ENCODE data around the gene SMARCA1.
"Not testable (repeated sequence)": the region's sequence is repeated elsewhere in the genome, so short reads cannot be mapped to it uniquely, and the experiment has no call there.

The SMARCA1 gene, protein sequence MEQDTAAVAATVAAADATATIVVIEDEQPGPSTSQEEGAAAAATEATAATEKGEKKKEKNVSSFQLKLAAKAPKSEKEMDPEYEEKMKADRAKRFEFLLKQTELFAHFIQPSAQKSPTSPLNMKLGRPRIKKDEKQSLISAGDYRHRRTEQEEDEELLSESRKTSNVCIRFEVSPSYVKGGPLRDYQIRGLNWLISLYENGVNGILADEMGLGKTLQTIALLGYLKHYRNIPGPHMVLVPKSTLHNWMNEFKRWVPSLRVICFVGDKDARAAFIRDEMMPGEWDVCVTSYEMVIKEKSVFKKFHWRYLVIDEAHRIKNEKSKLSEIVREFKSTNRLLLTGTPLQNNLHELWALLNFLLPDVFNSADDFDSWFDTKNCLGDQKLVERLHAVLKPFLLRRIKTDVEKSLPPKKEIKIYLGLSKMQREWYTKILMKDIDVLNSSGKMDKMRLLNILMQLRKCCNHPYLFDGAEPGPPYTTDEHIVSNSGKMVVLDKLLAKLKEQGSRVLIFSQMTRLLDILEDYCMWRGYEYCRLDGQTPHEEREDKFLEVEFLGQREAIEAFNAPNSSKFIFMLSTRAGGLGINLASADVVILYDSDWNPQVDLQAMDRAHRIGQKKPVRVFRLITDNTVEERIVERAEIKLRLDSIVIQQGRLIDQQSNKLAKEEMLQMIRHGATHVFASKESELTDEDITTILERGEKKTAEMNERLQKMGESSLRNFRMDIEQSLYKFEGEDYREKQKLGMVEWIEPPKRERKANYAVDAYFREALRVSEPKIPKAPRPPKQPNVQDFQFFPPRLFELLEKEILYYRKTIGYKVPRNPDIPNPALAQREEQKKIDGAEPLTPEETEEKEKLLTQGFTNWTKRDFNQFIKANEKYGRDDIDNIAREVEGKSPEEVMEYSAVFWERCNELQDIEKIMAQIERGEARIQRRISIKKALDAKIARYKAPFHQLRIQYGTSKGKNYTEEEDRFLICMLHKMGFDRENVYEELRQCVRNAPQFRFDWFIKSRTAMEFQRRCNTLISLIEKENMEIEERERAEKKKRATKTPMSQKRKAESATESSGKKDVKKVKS

DNA sequence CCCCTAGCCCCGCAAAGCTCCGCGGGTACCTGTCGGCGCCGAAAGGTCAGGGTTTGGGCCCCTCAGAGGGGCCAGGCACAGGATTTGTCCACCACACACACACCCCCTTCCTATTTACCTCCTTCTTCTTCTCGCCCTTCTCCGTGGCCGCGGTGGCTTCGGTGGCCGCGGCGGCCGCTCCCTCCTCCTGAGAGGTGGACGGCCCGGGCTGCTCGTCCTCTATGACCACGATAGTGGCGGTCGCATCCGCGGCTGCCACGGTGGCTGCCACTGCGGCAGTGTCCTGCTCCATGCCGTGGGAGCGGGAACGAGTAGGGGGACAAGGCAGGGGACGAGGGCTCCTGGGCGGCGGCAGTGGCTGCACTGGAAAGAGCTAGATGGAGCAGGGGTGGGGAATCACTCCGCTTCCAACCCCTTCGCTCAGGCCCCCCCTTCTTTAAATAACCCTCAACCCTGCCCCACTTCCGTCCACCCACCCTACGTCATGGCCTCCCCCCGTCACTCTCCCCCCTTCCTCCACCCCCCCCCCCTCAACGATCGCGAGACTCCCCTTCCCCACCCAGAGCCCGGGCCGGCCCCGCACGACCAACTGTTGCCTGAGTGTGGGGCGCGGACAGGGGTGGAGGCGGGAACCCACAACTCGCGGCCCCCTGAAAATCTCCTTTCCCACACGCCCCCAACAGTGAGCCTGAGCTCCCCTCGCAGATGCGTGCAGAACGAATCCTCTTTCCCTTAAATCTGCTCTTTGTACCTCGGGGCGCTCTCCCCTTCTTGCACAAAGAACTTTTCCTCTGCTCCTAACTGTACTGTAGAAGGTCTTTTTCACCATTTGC, at the start of gene SMARCA1:
Gene SMARCA1 (minus strand): TSS at position 412 of the 833 bp plus-strand sequence. CDS start 120 bp downstream, at position 292.
- TF ChIP-seq, protein P1, sequence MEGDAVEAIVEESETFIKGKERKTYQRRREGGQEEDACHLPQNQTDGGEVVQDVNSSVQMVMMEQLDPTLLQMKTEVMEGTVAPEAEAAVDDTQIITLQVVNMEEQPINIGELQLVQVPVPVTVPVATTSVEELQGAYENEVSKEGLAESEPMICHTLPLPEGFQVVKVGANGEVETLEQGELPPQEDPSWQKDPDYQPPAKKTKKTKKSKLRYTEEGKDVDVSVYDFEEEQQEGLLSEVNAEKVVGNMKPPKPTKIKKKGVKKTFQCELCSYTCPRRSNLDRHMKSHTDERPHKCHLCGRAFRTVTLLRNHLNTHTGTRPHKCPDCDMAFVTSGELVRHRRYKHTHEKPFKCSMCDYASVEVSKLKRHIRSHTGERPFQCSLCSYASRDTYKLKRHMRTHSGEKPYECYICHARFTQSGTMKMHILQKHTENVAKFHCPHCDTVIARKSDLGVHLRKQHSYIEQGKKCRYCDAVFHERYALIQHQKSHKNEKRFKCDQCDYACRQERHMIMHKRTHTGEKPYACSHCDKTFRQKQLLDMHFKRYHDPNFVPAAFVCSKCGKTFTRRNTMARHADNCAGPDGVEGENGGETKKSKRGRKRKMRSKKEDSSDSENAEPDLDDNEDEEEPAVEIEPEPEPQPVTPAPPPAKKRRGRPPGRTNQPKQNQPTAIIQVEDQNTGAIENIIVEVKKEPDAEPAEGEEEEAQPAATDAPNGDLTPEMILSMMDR (IDR thresholded peaks at IDR 0.05; ENCODE audit: low read depth, low read length, missing control alignments): no peak
- DNase-seq (ENCODE audit: low read depth): no peak
- no peak within 1 kb of the TSS for H3K4me3 ChIP-seq (ENCODE audit: low read depth, low read length)

DNA sequence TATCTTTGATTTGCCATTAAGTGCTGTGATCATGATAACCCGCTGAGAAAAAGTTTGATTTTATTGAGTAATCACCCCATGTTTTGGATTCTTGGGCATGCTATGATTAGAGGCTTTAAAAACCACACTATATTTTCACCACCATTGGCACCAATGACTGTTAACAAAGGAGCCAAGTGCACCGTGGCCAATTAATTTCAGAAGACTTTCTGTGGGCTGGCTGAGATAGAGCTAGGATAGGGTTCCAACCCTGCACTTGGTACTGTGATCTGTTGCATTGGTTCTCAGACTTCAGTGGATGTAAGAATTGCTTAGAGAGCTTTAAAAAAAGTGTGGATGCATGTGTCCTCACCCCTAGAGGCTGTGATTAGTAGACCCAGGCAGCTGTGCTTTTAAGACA, 49.1 kb upstream of the SMARCA1 start:
- TF ChIP-seq, protein P1 (IDR thresholded peaks at IDR 0.05; ENCODE audit: low read depth, low read length, missing control alignments): no peak
- no peak for DNase-seq (ENCODE audit: low read depth)

DNA sequence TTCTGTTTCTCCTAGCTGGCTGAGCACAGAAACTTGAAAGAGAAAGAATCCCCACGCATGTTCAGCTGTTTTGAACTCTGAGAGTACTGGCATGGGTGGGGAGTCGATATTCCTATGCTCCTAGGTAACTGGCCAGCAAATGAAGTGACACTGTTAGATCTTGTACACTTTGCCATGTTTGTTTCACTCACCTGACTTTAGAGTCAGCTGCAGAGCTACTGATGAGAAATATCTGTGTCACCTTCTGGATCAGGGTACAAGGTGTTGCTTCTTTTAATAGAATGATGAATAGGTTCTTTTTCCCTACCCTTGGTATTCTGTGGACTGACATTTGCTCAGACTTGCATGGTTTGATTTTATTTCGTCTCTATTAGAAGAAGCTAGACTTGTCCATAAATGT, 45.1 kb upstream of the SMARCA1 start:
- TF ChIP-seq, protein P1 (IDR thresholded peaks at IDR 0.05; ENCODE audit: low read depth, low read length, missing control alignments): no peak
- no peak for DNase-seq (ENCODE audit: low read depth)
- no peak overlapping the region for H3K4me3 ChIP-seq (ENCODE audit: low read depth, low read length)

More for the DNA sequence above, 49.1 kb upstream of the SMARCA1 start:
- H3K4me3 ChIP-seq (ENCODE audit: low read depth, low read length): no peak overlapping the region

DNA sequence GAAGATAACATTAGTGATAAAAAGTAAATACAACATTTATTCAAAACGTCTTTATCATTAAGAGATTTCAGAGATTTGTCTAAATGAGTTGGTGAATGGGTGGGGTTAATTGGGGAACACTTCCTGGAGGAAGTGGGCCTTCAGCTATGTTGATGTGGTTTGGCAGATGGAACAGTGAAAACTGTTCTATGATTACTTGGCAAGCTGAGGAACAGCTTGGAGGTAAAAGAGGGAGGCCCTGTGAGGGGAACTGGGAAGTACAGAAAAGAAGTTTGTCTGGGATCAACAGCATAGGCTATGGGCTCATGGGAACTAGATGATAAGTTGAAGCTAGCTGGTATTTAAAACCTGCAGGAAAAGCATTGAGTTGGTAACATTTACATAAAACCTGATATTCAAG, 42.8 kb upstream of the SMARCA1 start:
- DNase-seq (ENCODE audit: low read depth): no peak
- TF ChIP-seq, protein P1 (IDR thresholded peaks at IDR 0.05; ENCODE audit: low read depth, low read length, missing control alignments): no peak
- H3K4me3 ChIP-seq (ENCODE audit: low read depth, low read length): no peak overlapping the region

DNA sequence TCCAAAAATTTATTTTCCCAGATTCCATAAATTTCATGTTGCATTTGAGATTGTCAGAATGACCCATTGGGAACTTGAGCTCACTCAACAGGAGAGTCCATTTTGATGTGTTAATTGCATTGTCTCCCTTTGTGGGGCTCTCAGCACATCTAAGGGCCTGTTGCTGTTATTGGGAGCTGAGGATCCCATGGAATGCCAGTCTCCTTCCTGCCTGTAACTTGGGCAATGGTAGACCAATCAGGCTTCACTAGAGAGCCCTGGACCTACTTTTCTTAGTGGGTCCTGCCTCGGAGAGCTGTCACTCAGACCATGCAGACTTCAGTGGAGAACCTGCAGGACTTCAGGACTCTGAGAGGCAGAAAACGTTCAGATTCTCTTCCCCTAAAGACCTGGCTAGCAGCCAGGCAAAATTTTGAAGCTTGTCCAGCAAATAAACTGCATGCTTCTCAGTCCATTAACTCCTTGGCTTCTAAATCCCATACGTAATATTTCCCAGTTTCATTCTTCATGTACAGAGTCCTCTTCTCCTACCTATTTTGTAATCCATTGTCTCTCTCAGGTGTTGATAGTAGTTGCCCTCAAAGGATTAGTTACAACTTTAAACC, 41.9 kb upstream of the SMARCA1 start:
- DNase-seq (ENCODE audit: low read depth): no peak
- TF ChIP-seq, protein P1 (IDR thresholded peaks at IDR 0.05; ENCODE audit: low read depth, low read length, missing control alignments): no peak
- H3K4me3 ChIP-seq (ENCODE audit: low read depth, low read length): no peak overlapping the region

DNA sequence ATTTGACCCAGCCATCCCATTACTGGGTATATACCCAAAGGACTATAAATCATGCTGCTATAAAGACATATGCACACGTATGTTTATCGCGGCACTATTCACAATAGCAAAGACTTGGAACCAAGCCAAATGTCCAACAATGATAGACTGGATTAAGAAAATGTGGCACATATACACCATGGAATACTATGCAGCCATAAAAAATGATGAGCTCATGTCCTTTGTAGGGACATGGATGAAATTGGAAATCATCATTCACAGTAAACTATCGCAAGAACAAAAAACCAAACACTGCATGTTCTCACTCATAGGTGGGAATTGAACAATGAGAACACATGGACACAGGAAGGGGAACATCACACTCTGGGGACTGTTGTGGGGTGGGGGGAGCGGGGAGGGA, 41.1 kb upstream of the SMARCA1 start:
- not testable (repeated sequence) for DNase-seq (ENCODE audit: low read depth); H3K4me3 ChIP-seq (ENCODE audit: low read depth, low read length)
